Stimulated activated CD8-positive, alpha-beta memory T cell treated with anti-CD3 and anti-CD28 coated beads, Interleukin-7, amount 100 ng/mL, for 48 hours (primary cell): ENCODE results near the gene CCL5.
A peak's percentile ranks its signal among the peaks of the same experiment; 100 is the strongest.

Experiments used
- DNase-seq, 2 donors: peaks; one replicate each; pipeline ENCODE4 v3.0.0-alpha.2; 2020; ENCODE audit warnings: low read depth in 1 of 2; ENCODE audit errors: extremely low read depth in 1 of 2

Gene CCL5

DNA sequence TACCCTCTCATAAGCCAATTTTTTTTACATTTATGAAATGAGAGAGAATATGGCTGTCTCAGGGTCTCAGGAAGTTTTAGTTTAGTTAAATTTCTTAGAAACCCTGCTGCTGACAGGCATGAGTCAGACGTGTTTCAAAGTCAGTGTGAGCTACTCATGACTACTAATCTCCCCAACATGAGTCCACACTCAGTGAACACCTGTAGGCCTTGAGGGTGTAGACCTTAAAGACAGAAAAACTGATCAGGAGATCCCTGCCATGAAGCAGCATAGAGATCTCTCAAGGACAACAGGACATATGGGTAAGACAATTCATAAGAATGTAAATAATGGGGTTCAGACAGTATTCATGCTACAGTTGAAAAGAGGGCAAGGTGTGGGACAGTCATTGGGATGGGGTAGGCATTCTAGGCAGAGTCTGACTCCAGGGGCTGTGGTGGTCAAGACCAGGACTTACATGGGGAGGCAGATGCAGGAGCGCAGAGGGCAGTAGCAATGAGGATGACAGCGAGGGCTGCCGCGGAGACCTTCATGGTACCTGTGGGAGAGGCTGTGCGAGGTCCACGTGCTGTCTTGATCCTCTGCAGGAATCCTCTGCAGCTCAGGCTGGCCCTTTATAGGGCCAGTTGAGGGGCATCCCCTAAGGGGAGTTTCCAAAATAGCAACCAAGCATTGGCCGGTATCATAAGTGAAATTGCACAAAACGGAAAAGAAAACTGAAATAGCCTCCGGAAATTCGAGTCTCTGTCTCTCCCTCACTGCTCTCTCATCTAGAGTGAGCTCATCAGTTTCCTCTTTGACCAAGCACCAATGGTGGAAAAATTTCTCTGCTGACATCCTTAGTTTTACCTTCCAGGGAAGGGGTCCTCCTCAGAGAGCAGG is at the start of gene CCL5:
CCL5 (minus strand) TSS at position 588 of the 882 bp plus-strand sequence.
- DNase-seq = peak in 1 of 2 donors; percentile 48

GRCh38 chr17:35927714-35928113 is 47.6 kb upstream of the CCL5 start:
- no peak for DNase-seq

- no peak for DNase-seq
These were observed 43.5 kb upstream of the CCL5 start for GRCh38 chr17:35923609-35924114.

- DNase-seq = no peak
These were observed 40.1 kb upstream of the CCL5 start for GRCh38 chr17:35920229-35920628.

DNA sequence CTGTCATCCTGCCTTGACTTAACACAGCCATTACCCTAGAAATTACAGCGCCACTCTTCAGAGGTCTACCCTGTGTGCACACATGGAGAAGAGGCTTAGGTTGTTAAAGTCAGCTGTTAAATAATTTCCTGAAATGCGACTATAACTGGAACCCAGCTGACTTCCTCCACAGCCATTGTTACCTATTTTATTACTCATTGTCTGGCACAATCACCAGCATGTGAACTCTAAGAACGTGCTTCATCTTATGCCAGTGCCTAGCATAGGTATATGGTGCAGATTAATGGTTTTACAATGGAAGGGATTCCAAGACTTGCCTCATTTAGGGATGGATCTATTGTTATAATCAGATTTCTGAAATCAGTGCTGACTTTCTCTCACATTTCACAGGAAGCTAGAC is 38.5 kb upstream of the CCL5 start:
- DNase-seq = no peak

- DNase-seq = no peak
These were observed 37.5 kb upstream of the CCL5 start for GRCh38 chr17:35917519-35918213.

DNA sequence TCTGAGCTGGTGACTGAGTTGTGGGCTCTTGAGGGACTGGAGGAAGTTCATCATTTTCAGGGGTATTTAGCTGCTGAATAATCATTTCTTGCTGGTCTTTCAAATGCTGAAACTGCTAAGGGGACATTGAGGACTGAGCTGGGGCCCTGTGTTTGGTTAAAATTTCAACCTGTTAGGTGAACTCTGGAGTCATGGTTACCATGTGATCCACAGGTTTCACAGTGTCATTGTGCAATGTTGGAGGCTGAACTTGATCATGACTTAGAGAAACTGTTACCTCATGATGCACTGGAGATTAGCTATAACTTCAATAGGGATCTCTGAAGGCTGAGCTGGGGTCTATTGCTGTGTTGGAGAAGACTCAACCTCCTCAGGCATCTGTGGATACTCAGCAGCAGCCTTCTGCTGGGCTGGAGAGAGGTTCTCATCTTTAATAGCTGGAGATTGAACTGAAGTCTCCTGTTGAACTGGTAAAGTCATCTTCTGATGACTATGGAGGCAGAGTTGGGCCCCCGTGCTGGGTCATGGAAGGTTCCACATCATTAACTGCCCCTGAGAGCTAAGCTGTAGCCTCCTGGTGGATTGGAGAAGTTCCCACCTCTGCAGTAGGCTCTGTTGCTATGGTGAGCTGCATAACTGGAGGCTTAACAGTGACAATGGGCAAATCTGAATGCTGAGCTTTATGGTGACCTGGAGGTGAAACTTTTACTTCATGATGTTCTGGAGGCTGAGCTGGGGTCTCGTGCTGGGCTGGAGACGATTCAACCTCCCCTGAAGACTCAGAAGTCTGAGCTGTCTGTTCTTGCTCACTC is 35.2 kb upstream of the CCL5 start:
- DNase-seq = no peak

DNA sequence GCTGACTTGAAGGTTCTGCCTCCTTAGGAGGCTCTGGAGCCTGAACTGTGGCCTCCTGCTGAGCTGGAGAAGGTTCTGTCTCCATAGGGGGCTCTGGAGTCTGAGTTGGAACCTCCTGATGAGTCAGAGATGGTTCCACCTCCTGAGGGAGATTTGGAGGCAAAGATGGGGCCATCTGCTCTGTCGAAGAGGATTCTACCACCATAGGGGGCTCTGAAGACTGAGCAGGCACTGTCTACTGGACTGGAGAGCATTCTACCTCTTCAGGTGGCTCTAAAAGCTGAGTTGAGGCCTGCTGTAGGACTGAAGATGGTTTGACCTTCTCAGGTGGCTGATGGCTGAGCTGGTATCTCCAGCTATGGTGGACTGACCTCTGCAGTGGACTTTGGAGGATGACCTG is 34.2 kb upstream of the CCL5 start:
- no peak for DNase-seq

- no peak for DNase-seq
These were observed 33.4 kb upstream of the CCL5 start for GRCh38 chr17:35913609-35914008.

- DNase-seq = no peak
These were observed 32.8 kb upstream of the CCL5 start for GRCh38 chr17:35912942-35913341.

DNA sequence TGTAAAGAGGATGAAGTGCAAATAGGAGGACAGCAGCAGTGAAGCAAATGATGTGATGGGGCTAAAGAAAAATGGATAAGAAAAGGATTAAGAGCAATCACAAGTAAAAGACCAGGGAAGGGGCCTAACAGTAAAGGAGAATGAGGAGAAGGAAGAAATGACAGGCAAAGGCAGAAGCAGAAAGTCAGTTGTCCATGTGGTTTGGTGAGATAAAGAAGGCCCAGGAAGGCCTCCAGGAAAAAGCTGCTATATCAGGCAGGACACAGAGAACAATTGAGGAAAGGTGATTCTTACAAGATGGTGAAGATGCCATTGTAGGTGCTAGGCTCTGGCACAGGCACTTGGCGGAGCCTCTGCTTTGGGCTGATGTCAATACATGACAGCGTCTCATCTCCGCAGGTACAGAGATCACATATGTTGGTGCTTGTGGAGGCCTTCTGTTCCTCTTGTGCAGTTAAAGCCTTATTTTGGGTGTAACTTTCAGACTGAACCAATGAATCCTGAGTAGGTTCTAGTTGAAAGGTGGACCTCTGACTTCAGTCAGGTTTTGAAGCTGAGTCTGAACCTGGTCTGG is 32.3 kb upstream of the CCL5 start:
- DNase-seq = no peak

DNA sequence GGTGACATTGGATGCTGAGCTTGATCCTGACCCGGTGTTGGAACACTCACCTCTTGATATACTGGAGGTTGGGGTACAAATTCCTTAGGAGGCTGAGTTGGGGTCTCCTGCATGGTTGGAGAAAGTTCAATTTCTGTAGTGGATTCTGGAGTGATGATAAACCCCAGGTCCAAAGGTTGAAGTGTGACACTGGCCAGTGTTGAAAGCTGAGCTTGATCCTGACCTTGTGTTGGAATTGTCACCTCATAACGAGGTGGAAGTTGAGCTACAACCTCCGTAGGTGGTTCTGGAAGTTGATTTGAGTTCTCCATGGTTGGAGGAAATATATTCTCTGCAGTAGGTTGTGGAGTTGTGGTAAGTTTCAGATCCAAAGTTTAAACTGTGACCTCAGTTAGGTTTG is 29.2 kb upstream of the CCL5 start:
- DNase-seq = no peak

DNA sequence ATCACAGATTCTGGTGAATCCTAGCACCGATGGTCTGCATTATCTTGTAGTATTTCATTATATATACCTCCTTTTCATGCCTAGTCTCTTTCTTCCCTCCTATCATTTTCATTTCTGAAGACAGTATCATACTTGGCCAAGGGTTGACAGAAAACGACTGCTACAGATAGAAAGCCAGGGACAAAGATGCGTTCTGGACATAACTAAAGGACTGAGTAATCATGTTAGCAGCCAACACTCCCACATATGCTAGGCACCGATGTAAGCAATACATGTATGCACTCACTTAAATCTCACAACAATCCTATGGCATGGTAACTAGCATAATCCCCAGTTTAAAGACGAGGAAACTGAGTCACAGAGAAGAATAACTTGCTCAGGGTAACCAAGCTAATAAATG is 27.5 kb upstream of the CCL5 start:
- DNase-seq = no peak

- DNase-seq = no peak
These were observed 26.9 kb upstream of the CCL5 start for GRCh38 chr17:35906926-35907637.

DNA sequence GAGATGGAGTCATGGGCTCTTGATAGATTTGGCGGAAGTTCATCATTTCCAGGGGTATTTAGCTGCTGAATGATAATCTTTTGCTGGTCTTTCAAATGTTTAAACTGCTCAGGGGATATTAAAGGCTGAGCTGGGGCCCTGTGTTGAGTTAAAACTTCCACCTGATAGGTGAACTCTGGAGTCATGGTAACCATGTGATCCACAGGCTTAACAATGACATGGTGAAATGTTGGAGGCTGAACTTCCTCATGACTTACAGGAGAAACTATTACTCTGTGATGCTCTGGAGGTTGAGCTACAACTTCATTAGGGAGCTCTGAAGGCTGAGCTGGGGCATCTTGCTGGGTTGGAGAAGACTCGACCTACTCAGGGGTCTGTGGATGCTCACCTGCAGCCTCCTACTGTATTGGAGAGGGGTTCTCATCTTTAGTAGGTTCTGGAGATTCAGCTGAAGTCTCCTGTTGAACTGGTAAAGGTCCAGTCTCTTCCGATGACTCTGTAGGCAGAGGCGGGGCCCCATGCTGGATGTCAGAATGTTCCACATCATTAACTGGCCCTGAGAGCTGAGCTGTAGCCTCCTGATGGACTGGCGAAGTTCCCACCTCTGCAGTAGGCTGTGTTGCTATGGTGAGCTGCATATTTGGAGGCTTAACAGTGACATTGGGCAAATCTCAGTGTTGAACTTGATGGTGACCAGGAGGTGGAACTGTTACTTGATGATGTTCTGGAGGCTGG is 26.2 kb upstream of the CCL5 start:
- no peak for DNase-seq

DNA sequence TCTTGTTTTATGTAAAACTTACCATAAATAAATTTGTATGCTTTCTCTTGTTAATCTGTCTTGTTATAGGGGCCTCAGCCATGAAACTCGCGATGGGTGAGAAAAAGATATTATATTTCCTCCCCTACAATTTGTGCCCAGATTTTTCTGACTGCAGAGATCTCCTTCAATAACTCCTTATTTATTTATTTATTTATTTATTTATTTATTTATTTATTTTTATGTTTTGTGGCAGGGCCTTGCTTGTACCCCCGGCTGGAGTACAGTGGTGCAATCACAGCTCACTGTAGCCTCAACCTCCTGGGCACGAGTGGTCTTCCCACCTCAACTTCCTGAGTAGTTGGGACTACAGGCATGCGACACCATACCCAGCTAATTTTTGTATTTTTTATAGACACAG is 23.3 kb upstream of the CCL5 start:
- DNase-seq = no peak

DNA sequence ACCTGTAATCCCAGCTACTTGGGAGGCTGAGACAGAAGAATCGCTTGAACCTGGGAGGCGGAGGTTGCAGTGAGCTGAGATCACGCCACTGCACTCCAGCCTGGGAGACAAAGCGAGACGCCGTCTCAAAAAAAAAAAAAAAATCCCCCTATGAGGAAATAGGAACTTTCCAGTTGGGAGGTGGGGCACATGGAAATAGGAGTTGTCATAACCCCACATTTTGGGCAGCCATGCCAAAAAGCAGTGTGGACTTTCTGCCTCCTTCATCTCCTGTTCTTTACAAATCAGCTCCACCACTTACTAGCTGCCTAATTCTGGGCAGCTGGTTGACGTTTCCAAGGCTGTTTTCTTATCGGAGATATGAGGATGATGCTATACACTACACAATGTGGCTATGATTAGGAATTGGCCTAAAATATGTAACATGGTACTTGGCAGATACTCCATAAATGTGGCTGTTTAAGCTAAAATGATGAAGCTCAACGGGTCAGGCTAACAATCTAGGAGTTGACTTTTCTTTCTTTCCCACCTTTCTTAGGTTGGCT is 21.5 kb upstream of the CCL5 start:
- no peak for DNase-seq

DNA sequence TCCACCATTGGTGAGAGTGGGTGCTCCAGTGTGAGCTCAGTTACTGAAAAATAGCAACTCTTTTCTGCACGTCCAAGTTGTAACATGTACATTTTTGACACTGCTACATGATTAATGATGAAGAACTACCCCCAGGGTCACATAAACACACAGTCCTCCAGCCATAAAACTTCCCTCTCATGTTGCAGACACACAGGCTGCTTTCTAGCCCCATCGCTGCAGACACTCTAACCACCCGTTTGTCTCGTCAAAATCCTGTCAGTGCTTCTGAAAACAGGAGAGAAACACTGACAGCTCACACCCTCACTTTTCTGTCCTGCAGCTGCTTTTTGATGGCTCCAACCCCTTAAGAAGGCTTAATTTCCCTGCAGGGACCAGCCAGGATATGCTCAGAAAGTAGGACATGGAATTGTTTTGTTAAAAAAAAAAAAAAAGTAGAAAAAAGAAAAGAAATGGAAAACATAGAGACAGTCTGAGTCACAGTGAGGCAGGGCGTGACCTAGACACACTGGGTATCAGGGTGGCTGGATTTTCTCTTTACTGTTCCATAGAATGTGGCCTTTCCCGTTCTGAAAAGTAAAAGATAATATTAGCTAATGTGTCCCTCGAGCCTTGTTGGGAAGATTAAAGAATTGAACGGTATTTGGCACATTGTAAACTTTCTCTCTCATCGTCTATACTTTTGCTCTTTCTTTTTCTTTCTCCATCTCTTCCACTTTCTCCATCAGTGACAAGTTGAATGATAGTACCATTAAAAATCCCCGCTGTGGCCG is 20.7 kb upstream of the CCL5 start:
- DNase-seq = no peak

DNA sequence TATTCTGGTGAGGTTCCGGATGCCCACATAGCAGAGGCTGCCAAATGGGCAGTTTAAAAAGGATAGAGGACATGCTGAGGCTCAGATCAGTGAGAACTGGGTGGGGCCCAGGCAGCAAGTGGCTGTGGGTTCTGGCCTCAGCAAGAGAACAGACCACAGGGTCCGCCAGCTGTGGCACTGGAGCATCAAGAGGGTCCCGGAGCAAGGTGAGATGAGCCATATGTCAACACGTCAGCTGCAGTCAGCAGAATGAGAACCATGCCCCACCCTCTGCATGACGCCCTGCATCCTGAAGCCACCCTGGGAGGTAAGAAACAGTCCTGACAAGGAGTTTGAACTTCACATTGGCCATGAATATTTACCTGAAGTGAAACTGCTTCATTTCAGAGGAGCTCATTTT is 20.1 kb upstream of the CCL5 start:
- DNase-seq = no peak
